Natural killer cell treated with Interleukin-12 subunit alpha and Interleukin-12 subunit beta and Interleukin-15 and Interleukin-18, amount 100 ng/mL, for 72 hours (primary cell): ENCODE data around the gene TSHZ2. TPM values are rescaled to one million over a fixed set of nuclear protein-coding genes. Genes with fewer than 3 reads are reported as not detected.

Experiments
- ATAC-seq, 2 donors: fragments of 150-1000 bp; cut with Tn5 transposase in 1 of 2; sonication (Bioruptor Pico), chemical (Tn5 transposase) in 1 of 2; 2 replicates each; pipeline ENCODE4 v1.10.0; 2021
- DNase-seq: peaks from one replicate; pipeline ENCODE4 v3.0.0; 2022; ENCODE audit warnings: low spot score
- H3K27ac Mint-ChIP-seq, 2 donors: 1 replicate in 1 of 2; 2 replicates in 1 of 2; pipeline ENCODE4 v1.8.0; 2022; ENCODE audit warnings: mixed read lengths in 2 of 2, mild to moderate bottlenecking in 1 of 2, moderate library complexity in 1 of 2
- H3K27me3 Mint-ChIP-seq, 2 donors: 1 replicate in 1 of 2; 2 replicates in 1 of 2; pipeline ENCODE4 v1.8.0; 2022; ENCODE audit warnings: mixed read lengths in 2 of 2
- H3K36me3 Mint-ChIP-seq: one replicate; pipeline ENCODE4 v1.8.0; 2022; ENCODE audit warnings: mixed read lengths
- H3K4me1 Mint-ChIP-seq, 2 donors: 1 replicate in 1 of 2; 2 replicates in 1 of 2; pipeline ENCODE4 v1.8.0; 2022; ENCODE audit warnings: low read depth in 2 of 2, mixed read lengths in 2 of 2, mild to moderate bottlenecking in 1 of 2
- H3K4me3 Mint-ChIP-seq: one replicate; pipeline ENCODE4 v1.8.0; 2022; ENCODE audit warnings: mixed read lengths
- H3K9me3 Mint-ChIP-seq: 2 replicates; pipeline ENCODE4 v1.8.0; 2022; ENCODE audit warnings: mixed read lengths
- total RNA-seq, 2 donors: library from RNA; stranded (reverse); gene quantifications; one replicate each; pipeline ENCODE4 v1.2.3, GENCODE V29; 2022

Gene TSHZ2
- total RNA-seq, 2 donors from 2014 or later, result 0.05 to 1.1 TPM

DNA sequence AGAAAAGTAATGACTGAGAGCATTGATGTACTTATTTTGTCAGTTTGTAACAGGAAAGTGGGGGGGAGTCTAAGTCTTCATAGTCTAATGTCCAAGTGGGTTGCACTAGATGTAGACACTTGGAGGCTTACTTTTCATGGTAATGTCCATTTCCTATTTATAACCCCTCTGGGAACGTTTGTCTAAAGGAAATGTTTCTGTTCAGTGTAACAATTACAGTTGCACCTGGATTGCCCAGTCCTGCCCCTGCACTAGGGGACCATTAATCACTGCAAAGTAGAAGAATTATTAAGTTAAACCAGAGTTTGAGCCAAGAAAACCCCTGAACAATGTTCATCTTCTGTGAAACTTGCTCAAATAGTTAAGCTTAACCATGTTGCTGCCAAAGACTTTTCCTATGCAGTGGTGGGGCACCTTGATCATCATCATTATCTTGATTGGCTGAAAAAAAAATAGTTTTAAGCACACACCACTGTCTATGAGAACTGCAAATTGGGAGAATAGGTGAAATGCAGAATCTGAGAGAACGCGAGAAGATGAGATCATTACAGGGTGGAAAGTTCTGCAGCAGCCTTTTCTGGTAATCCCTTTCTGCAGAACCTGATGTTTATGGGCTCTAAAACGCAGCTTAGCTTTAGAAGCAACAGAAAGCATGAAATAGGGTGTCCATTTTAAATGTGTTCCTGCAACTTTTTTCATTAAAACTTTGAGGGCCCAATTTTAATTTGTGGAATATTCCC is 515.5 kb downstream of the TSHZ2 start:
- Mint-ChIP-seq H3K27me3 (peaks cover 0 to 5% of the 10 kb centered on the region in 2 donors), H3K36me3 (no peaks in the 10 kb centered on the region), H3K4me1 (no peaks in the 10 kb centered on the region), H3K27ac (no peak overlapping the region), H3K4me3 (no peak overlapping the region), H3K9me3 (no peaks in the 10 kb centered on the region)
- no peak for ATAC-seq
- DNase-seq, result no peak

- ATAC-seq (no peak), DNase-seq (no peak)
- H3K4me3 Mint-ChIP-seq, result no peak overlapping the region
- H3K27me3 Mint-ChIP-seq, result peaks cover 4 to 5% of the 10 kb centered on the region in 2 donors
- H3K36me3 Mint-ChIP-seq, result no peaks in the 10 kb centered on the region
- no peaks in the 10 kb centered on the region for H3K9me3 Mint-ChIP-seq
- no peak overlapping the region for H3K27ac Mint-ChIP-seq
- no peaks in the 10 kb centered on the region for H3K4me1 Mint-ChIP-seq
Measured at GRCh38 chr20:53488775-53489272, 516.7 kb downstream of the TSHZ2 start.

GRCh38 chr20:53489528-53489927 is 517.4 kb downstream of the TSHZ2 start:
- no peak overlapping the region for H3K27ac Mint-ChIP-seq
- H3K9me3 Mint-ChIP-seq, result no peaks in the 10 kb centered on the region
- no peaks in the 10 kb centered on the region for H3K36me3 Mint-ChIP-seq
- no peaks in the 10 kb centered on the region for H3K4me1 Mint-ChIP-seq
- no peak overlapping the region for H3K4me3 Mint-ChIP-seq
- DNase-seq, result no peak
- ATAC-seq, result no peak
- H3K27me3 Mint-ChIP-seq, result peaks cover 4 to 5% of the 10 kb centered on the region in 2 donors

DNA sequence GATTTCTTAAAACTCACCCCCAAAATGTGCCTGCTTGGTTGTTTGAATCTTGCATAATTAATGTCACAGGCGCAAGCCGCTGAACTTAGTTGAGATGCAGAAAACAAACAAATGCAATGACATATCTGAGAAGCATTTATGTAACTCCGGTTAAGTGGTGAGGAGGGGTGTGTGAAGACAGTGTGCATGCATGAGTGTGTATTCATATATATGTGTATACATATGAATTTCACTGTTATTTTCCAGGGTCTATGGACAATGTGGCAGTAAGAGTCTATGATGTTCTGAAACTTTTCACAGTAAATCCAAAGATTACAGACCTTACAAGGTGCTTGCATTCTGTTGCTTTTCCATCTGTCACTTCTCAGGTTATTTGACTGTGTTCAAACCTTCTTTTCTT is 518.5 kb downstream of the TSHZ2 start:
- H3K4me3 Mint-ChIP-seq, result no peak overlapping the region
- no peak for ATAC-seq
- DNase-seq, result no peak
- H3K27ac Mint-ChIP-seq, result no peak overlapping the region
- no peaks in the 10 kb centered on the region for H3K36me3 Mint-ChIP-seq
- no peaks in the 10 kb centered on the region for H3K9me3 Mint-ChIP-seq
- peaks cover 8 to 9% of the 10 kb centered on the region in 2 donors for H3K27me3 Mint-ChIP-seq
- no peaks in the 10 kb centered on the region for H3K4me1 Mint-ChIP-seq

DNA sequence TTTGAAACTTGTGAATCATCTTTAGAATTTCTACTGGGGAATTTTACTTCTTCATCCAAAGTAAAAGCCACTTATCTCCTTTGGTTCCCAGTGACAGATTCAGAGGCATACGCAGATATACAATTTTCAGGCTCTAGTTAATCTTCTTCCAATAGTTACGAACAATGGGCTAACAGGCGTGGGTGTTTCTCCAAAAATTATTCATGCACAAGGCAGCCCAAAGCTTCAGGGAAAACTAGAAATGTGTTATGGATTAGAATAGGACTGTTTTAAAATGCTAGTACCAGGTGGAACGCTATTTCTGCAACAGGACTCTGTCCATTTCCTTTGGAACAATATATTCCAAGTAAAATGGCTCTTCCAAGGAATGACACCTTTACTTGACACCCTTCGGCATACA is 519.3 kb downstream of the TSHZ2 start:
- H3K36me3 Mint-ChIP-seq, result no peaks in the 10 kb centered on the region
- H3K27me3 Mint-ChIP-seq, result peaks cover 12 to 16% of the 10 kb centered on the region in 2 donors
- DNase-seq (no peak), ATAC-seq (no peak)
- no peak overlapping the region for H3K27ac Mint-ChIP-seq
- no peaks in the 10 kb centered on the region for H3K4me1 Mint-ChIP-seq
- no peaks in the 10 kb centered on the region for H3K9me3 Mint-ChIP-seq
- no peak overlapping the region for H3K4me3 Mint-ChIP-seq

- Mint-ChIP-seq H3K4me3 (no peak overlapping the region), H3K4me1 (no peaks in the 10 kb centered on the region), H3K27ac (no peak overlapping the region), H3K36me3 (no peaks in the 10 kb centered on the region), H3K27me3 (peaks cover 17 to 23% of the 10 kb centered on the region in 2 donors), H3K9me3 (no peaks in the 10 kb centered on the region)
- no peak for DNase-seq
- no peak for ATAC-seq
Measured at GRCh38 chr20:53492212-53492611, 520.1 kb downstream of the TSHZ2 start.

- no peaks in the 10 kb centered on the region for H3K4me1 Mint-ChIP-seq
- no peaks in the 10 kb centered on the region for H3K9me3 Mint-ChIP-seq
- no peak overlapping the region for H3K27ac Mint-ChIP-seq
- ATAC-seq, result no peak
- peaks cover 20 to 27% of the 10 kb centered on the region in 2 donors for H3K27me3 Mint-ChIP-seq
- H3K36me3 Mint-ChIP-seq, result no peaks in the 10 kb centered on the region
- no peak overlapping the region for H3K4me3 Mint-ChIP-seq
- no peak for DNase-seq
Measured at GRCh38 chr20:53493311-53493857, 521.2 kb downstream of the TSHZ2 start.

DNA sequence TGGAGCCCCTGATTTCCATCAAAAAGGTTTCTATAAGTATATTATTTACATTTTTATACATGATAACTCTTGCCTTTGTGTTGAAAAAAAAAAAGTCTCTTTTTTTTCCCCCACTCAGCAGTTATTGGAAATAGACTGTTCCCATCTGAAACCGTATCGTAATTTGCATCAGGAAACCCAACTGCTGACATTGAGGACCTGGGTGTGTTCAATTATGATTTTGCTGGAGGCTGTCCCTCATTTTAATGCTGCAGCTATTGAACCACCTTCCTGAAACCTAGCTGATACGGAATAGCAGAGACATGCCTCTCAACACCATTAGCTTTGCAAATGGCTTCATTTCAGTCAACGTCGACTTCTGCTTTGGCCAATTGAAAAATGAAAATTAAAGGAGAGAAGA is 522.6 kb downstream of the TSHZ2 start:
- DNase-seq, result no peak
- peaks cover 20 to 29% of the 10 kb centered on the region in 2 donors for H3K27me3 Mint-ChIP-seq
- no peak overlapping the region for H3K27ac Mint-ChIP-seq
- no peaks in the 10 kb centered on the region for H3K9me3 Mint-ChIP-seq
- H3K4me3 Mint-ChIP-seq, result no peak overlapping the region
- ATAC-seq, result no peak
- H3K36me3 Mint-ChIP-seq, result no peaks in the 10 kb centered on the region
- no peaks in the 10 kb centered on the region for H3K4me1 Mint-ChIP-seq

DNA sequence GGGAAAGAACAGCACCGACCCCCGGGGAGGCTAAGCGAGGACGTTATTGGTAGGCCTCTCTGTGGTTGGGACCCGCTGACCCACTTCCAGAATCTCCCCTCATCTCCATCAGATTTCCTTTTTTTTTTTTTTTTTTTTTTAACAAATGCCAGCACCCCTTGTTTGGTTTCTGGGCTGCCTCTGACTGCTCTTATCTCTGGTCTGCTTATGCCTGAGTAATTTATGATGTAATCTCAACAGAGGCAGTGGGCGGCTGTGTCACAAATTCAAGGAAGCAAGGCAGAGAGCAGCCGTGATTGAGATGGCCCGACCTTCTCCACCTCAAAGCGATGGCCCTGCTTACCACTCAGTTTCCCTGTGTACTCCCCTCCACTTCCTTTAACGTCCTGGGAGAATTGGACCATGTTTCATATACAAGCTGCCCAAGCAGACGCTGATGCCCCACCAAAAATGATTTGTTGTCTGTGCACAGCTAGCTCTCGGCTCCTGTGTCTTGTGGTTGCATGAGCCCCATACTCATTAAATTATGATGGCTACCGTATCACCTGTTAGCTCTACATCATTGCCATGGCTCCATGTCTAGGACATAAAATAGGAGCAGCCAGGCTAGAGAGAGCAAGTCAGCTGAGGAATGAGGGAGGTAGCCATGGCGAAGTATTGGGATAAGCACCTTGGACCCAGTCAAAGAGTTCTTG is 523.4 kb downstream of the TSHZ2 start:
- H3K27me3 Mint-ChIP-seq, result peaks cover 20 to 29% of the 10 kb centered on the region in 2 donors
- H3K27ac Mint-ChIP-seq, result no peak overlapping the region
- DNase-seq, result no peak
- no peak overlapping the region for H3K4me3 Mint-ChIP-seq
- H3K4me1 Mint-ChIP-seq, result no peaks in the 10 kb centered on the region
- no peaks in the 10 kb centered on the region for H3K36me3 Mint-ChIP-seq
- no peaks in the 10 kb centered on the region for H3K9me3 Mint-ChIP-seq
- no peak for ATAC-seq

DNA sequence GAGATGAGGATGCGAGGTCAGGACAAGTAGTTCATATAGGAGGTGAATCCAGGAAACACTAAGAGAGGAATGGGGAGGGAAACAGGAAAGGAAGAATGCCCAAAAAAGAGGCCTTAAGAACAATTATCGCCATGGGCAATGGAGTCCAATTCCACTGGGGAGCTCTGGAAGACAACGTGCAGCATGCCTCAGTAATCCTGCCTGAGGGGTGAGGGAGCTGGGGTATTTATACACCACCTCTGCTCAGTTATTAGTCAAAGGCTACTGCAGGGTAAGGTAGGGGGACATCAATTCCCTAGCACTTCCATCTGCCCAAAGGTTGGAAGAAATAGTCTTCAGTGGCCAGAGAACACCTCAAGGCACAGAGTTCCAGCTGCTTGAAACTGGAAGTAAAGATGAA is 525.1 kb downstream of the TSHZ2 start:
- Mint-ChIP-seq H3K4me1 (no peaks in the 10 kb centered on the region), H3K9me3 (no peaks in the 10 kb centered on the region), H3K36me3 (no peaks in the 10 kb centered on the region), H3K27ac (no peak overlapping the region), H3K27me3 (peaks cover 20 to 29% of the 10 kb centered on the region in 2 donors), H3K4me3 (no peak overlapping the region)
- ATAC-seq (no peak), DNase-seq (no peak)

DNA sequence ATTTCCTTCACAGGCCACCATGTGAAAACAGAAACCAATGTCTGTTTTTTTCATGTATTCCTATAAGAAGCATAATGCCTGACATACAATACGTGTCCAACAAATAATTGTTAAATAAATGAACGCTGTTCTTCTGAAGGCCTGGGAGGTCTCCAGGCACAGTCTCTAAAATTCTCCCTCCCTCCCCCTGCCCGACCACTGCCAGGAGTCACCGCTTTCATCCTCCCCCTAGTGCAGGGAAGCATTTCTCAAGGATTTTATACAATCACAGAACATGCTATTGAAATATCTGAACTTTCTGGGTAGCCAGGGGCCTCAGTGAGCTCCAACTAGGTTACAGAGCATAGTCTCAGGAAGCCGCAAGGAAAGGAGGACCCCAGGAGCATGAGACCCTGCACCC is 526.2 kb downstream of the TSHZ2 start:
- Mint-ChIP-seq H3K4me1 (no peaks in the 10 kb centered on the region), H3K27ac (no peak overlapping the region), H3K27me3 (peaks cover 20 to 29% of the 10 kb centered on the region in 2 donors), H3K36me3 (no peaks in the 10 kb centered on the region), H3K4me3 (no peak overlapping the region), H3K9me3 (no peaks in the 10 kb centered on the region)
- ATAC-seq (no peak), DNase-seq (no peak)

GRCh38 chr20:53500651-53501050 is 528.5 kb downstream of the TSHZ2 start:
- Mint-ChIP-seq H3K4me3 (no peak overlapping the region), H3K27me3 (peaks cover 12 to 26% of the 10 kb centered on the region in 2 donors), H3K36me3 (no peaks in the 10 kb centered on the region), H3K27ac (no peak overlapping the region), H3K4me1 (no peaks in the 10 kb centered on the region), H3K9me3 (no peaks in the 10 kb centered on the region)
- ATAC-seq (no peak), DNase-seq (no peak)

DNA sequence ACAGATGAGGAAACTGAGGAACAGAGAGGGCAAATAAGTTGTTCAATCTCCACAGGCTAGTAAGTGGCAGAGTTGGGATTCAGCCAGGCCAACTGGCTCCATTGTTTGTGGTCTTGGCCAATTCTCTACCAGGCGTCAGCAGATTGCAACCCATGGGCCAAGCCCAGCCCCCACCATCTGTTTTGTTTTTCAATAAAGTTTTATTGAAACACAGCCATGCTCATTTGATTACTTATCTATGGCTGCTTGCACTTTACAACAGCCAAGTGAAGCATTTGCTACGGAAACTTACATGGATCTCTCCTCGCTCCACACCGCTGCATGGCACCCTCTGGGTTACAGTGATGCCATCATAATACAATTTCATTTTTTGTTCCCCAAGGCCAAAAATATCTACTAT is 530.7 kb downstream of the TSHZ2 start:
- no peaks in the 10 kb centered on the region for H3K4me1 Mint-ChIP-seq
- H3K27me3 Mint-ChIP-seq, result peaks cover 3 to 7% of the 10 kb centered on the region in 2 donors
- H3K27ac Mint-ChIP-seq, result no peak overlapping the region
- DNase-seq, result no peak
- no peak for ATAC-seq
- H3K9me3 Mint-ChIP-seq, result no peaks in the 10 kb centered on the region
- no peak overlapping the region for H3K4me3 Mint-ChIP-seq
- no peaks in the 10 kb centered on the region for H3K36me3 Mint-ChIP-seq

GRCh38 chr20:53503517-53503919 is 531.4 kb downstream of the TSHZ2 start:
- no peak for ATAC-seq
- no peak overlapping the region for H3K4me3 Mint-ChIP-seq
- H3K27ac Mint-ChIP-seq, result no peak overlapping the region
- no peaks in the 10 kb centered on the region for H3K36me3 Mint-ChIP-seq
- H3K4me1 Mint-ChIP-seq, result no peaks in the 10 kb centered on the region
- no peaks in the 10 kb centered on the region for H3K9me3 Mint-ChIP-seq
- H3K27me3 Mint-ChIP-seq, result peaks cover 0 to under 1% of the 10 kb centered on the region in 2 donors
- no peak for DNase-seq
